Ishikawa (cell line): ENCODE data around the gene LMAN2.

ENCODE experiments used
- CEBPB ChIP-seq: IDR thresholded peaks from 2 replicates; pipeline ENCODE4 v1.6.1; 2012
- CREB1 ChIP-seq: IDR thresholded peaks from 2 replicates; pipeline ENCODE4 v1.6.1; 2012; ENCODE audit warnings: low read depth
- EGR1 ChIP-seq: IDR thresholded peaks from 2 replicates; pipeline ENCODE4 v1.6.1; 2012
- EP300 ChIP-seq: IDR thresholded peaks from 2 replicates; pipeline ENCODE4 v1.6.1; 2012; ENCODE audit warnings: borderline replicate concordance
- MAX ChIP-seq: IDR thresholded peaks from 2 replicates; pipeline ENCODE4 v1.6.1; 2012
- NFIC ChIP-seq: IDR thresholded peaks from 2 replicates; pipeline ENCODE4 v1.6.1; 2012
- RAD21 ChIP-seq: IDR thresholded peaks from 2 replicates; pipeline ENCODE4 v1.6.1; 2012; ENCODE audit warnings: low read depth
- REST ChIP-seq: IDR thresholded peaks from 2 replicates; pipeline ENCODE4 v1.6.1; 2012; ENCODE audit warnings: low read depth, mild to moderate bottlenecking
- USF1 ChIP-seq: IDR thresholded peaks from 2 replicates; pipeline ENCODE4 v1.6.1; 2012
- ZBTB7A ChIP-seq: IDR thresholded peaks from 2 replicates; pipeline ENCODE4 v1.6.1; 2012; ENCODE audit warnings: low read depth

- TF ChIP-seq ZBTB7A, result no peak
- TF ChIP-seq USF1, result no peak
- no peak for TF ChIP-seq RAD21
- no peak for TF ChIP-seq CREB1
- no peak for TF ChIP-seq REST
- no peak for TF ChIP-seq EP300
- no peak for TF ChIP-seq EGR1
- TF ChIP-seq MAX, result no peak
- TF ChIP-seq NFIC, result no peak
- TF ChIP-seq CEBPB, result no peak
These were observed 5.6 kb upstream of the LMAN2 start for GRCh38 chr5:177357146-177357458.
